Activated CD8-positive, alpha-beta T cell treated with anti-CD3 and anti-CD28 coated beads for 36 hours (primary cell): ENCODE measurements around the gene NLRP10. TPM values are rescaled to one million over a fixed set of nuclear protein-coding genes. Genes with fewer than 3 reads are reported as not detected.

Experiments
- ATAC-seq: fragments of 200-7000 bp; cut with Tn5 transposase; one replicate; pipeline ENCODE4 v1.10.0; 2021; ENCODE audit warnings: mild to moderate bottlenecking, moderate library complexity
- CTCF ChIA-PET: fragments of 350-600 bp; sonication (Branson Sonifier 250); formaldehyde crosslinking; loops from one replicate; lab custom pipeline; 2021; ENCODE audit warnings: antibody characterized with exemption; lab: Charles Lee
- POLR2A ChIA-PET: fragments of 350-600 bp; sonication (Branson Sonifier 250); formaldehyde crosslinking; loops from one replicate; lab custom pipeline; 2021; ENCODE audit warnings: antibody characterized with exemption; lab: Charles Lee
- DNase-seq: peaks from one replicate; pipeline ENCODE4 v3.0.0-alpha.2; 2020
- H3K27ac Mint-ChIP-seq: one replicate; pipeline ENCODE4 v1.8.0; 2021; ENCODE audit warnings: mild to moderate bottlenecking, mixed read lengths
- H3K27me3 Mint-ChIP-seq: one replicate; pipeline ENCODE4 v1.8.0; 2021; ENCODE audit warnings: mixed read lengths
- H3K36me3 Mint-ChIP-seq: one replicate; pipeline ENCODE4 v1.8.0; 2021; ENCODE audit warnings: low read depth, mixed read lengths
- H3K4me1 Mint-ChIP-seq: one replicate; pipeline ENCODE4 v1.8.0; 2021; ENCODE audit warnings: low read depth, mixed read lengths
- H3K4me3 Mint-ChIP-seq: one replicate; pipeline ENCODE4 v1.8.0; 2021; ENCODE audit warnings: mild to moderate bottlenecking, moderate library complexity, mixed read lengths
- H3K9me3 Mint-ChIP-seq: one replicate; pipeline ENCODE4 v1.8.0; 2021; ENCODE audit warnings: mixed read lengths
- intact Hi-C: fragments of 100-400 bp; cut with micrococcal nuclease; formaldehyde crosslinking; loops from one replicate; pipeline ENCODE4 v1.10.0; 2022
- total RNA-seq, 2 experiments: library from RNA; stranded (reverse); gene quantifications; one replicate each; pipeline ENCODE4 v1.2.3, GENCODE V29; 2021
- TF ChIP-seq, protein P1 (sequence below): fragments of 200-600 bp; IDR thresholded peaks from one replicate; pipeline ENCODE4 v1.8.0; 2022; ENCODE audit warnings: antibody characterized with exemption, mild to moderate bottlenecking

NLRP10 gene
- total RNA-seq, 2 experiments from 2014 or later, result not detected

DNA sequence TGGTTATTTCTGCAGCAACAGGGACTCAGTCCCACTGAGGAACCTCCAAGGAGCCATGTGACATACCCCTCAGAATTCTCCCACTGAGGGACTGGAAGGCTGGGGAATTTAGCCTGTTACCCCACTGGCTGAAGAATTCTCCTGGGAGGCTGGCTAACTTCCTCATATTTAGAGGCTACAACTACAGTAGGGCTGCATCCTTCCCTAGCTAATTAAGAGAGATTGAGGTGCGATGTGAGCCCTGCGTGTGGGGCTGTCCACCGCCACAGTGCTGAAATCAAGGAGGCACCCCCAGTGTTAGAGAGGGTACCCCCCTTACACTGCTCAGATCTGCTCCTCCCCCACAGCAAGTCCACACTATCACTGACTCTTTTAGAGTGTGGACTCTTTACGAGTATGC, 43.0 kb upstream of the NLRP10 start:
- intact Hi-C loops, result no loop called here
- DNase-seq (no peak), ATAC-seq (no peak)
- TF ChIP-seq, protein P1, sequence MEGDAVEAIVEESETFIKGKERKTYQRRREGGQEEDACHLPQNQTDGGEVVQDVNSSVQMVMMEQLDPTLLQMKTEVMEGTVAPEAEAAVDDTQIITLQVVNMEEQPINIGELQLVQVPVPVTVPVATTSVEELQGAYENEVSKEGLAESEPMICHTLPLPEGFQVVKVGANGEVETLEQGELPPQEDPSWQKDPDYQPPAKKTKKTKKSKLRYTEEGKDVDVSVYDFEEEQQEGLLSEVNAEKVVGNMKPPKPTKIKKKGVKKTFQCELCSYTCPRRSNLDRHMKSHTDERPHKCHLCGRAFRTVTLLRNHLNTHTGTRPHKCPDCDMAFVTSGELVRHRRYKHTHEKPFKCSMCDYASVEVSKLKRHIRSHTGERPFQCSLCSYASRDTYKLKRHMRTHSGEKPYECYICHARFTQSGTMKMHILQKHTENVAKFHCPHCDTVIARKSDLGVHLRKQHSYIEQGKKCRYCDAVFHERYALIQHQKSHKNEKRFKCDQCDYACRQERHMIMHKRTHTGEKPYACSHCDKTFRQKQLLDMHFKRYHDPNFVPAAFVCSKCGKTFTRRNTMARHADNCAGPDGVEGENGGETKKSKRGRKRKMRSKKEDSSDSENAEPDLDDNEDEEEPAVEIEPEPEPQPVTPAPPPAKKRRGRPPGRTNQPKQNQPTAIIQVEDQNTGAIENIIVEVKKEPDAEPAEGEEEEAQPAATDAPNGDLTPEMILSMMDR, result no peak
- H3K36me3 Mint-ChIP-seq, result no peaks in the 10 kb centered on the region
- CTCF ChIA-PET, result interaction anchor here (0.8 to 7.8 kb wide), 4 partner anchors 20 to 91 kb away, joined by 3 to 161 read pairs (median 51); no protein-coding TSS in a partner anchor
- H3K4me3 Mint-ChIP-seq, result no peak overlapping the region
- no peaks in the 10 kb centered on the region for H3K9me3 Mint-ChIP-seq
- peaks cover 9% of the 10 kb centered on the region for H3K27me3 Mint-ChIP-seq
- H3K4me1 Mint-ChIP-seq, result no peaks in the 10 kb centered on the region
- POLR2A ChIA-PET, result no interaction called here
- H3K27ac Mint-ChIP-seq, result no peak overlapping the region

DNA sequence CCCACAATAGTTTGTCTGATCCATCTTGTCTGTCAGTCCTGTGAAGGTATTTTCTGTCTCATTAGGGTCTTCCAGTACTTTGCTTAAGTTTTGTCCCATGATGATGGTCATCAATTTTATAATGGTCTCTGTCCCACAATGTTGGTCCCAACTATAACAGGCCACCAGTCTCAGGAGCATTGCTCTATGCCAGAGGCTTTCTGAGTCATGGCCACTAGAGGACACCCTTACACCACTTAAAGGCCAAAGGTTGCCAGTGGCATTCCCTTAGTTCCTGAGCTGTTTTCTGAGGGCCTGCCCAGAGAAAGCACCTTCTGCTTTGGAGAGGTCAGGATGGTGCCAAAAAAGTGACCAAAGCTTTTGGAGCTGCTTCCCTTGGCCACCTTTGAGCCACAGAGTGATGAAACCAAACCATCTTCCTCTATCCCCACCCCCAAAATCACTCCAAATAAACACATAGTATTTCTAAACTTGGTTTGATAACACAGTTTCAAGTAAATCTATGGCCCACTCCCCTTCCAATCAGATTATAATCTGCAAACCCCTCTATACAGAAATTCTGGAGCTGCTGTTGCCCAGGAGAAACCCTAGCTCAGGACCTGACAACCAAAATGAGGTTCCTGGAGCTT, 41.2 kb upstream of the NLRP10 start:
- no peaks in the 10 kb centered on the region for H3K36me3 Mint-ChIP-seq
- peaks cover 6% of the 10 kb centered on the region for H3K27me3 Mint-ChIP-seq
- no peak overlapping the region for H3K27ac Mint-ChIP-seq
- TF ChIP-seq, protein P1, result peak; percentile 83
- ChIA-PET CTCF (interaction anchor here (0.6 to 7.8 kb wide), 28 partner anchors 8 to 562 kb away, joined by 3 to 161 read pairs (median 4); partner anchors contain the start of genes EIF3F and LMO1), POLR2A (interaction anchor here (1.2 to 1.3 kb wide), 2 partner anchors 12 to 73 kb away, joined by 3 to 5 read pairs; no protein-coding TSS in a partner anchor)
- intact Hi-C loops, result loop anchor here (2.0 kb wide), 1 partner anchor 92 kb away; no protein-coding TSS in a partner anchor
- DNase-seq, result peak; percentile 58
- no peaks in the 10 kb centered on the region for H3K9me3 Mint-ChIP-seq
- no peak overlapping the region for H3K4me3 Mint-ChIP-seq
- peak; percentile 84 for ATAC-seq
- H3K4me1 Mint-ChIP-seq, result peaks cover 2% of the 10 kb centered on the region

DNA sequence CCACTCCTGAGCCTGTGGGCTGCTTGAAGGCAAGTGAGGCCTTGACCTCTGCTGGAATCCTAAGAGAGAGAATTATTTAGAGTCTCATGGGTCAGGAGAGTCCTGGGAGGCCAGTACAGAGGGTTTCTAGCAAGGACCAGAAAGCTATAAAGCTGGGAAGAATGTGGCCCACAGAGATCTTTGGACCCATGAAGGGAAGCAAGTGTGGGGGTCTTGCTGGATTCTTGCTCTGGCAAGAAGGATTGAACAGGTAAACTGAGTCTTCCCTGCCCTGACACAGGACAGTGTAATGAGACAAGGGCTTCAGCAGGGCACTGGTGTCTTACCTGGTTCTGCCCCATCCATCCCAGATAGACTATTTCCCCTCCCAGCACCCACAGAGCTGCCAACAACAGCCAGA, 40.3 kb upstream of the NLRP10 start:
- Mint-ChIP-seq H3K27ac (no peak overlapping the region), H3K9me3 (no peaks in the 10 kb centered on the region), H3K36me3 (peaks cover 5% of the 10 kb centered on the region), H3K27me3 (peaks cover 4% of the 10 kb centered on the region), H3K4me3 (no peak overlapping the region), H3K4me1 (peaks cover 2% of the 10 kb centered on the region)
- POLR2A ChIA-PET, result interaction anchor here (0.7 to 1.3 kb wide), 2 partner anchors 11 to 19 kb away, joined by 3 to 5 read pairs; no protein-coding TSS in a partner anchor
- intact Hi-C loops, result no loop called here
- no peak for DNase-seq
- TF ChIP-seq, protein P1, result no peak
- no peak for ATAC-seq
- CTCF ChIA-PET, result interaction anchor here (0.8 to 7.8 kb wide), 17 partner anchors 9 to 113 kb away, joined by 3 to 161 read pairs (median 7); partner anchors contain the start of gene EIF3F

DNA sequence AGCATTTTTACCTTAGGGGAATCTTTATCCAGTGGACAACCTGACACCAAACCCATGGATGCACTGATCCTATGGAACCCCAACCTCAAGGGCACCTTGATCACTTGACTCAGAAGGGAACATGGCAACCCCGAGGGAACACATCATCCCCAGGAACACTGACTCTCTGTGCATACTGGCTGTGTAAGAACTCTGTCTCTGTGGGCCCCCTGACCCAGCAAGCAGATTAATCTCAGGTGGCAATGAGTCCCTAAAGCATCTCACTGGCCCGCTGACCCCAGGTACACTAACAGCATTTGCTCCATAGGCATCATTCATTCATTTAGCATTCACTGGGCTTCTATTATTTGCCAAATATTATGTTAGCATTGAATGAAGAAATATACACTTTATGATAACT, 38.8 kb upstream of the NLRP10 start:
- no peak for DNase-seq
- Mint-ChIP-seq H3K27ac (no peak overlapping the region), H3K36me3 (peaks cover 17% of the 10 kb centered on the region), H3K4me1 (peaks cover 2% of the 10 kb centered on the region), H3K4me3 (no peak overlapping the region), H3K9me3 (no peaks in the 10 kb centered on the region), H3K27me3 (no peaks in the 10 kb centered on the region)
- ATAC-seq, result no peak
- ChIA-PET POLR2A (interaction anchor here (1.6 kb wide), 1 partner anchor 13 kb away, joined by 3 read pairs; no protein-coding TSS in a partner anchor), CTCF (interaction anchor here (0.6 to 2.0 kb wide), 4 partner anchors 17 to 95 kb away, joined by 4 to 11 read pairs (median 7); partner anchors contain the start of gene EIF3F)
- TF ChIP-seq, protein P1, result no peak
- intact Hi-C loops, result no loop called here

DNA sequence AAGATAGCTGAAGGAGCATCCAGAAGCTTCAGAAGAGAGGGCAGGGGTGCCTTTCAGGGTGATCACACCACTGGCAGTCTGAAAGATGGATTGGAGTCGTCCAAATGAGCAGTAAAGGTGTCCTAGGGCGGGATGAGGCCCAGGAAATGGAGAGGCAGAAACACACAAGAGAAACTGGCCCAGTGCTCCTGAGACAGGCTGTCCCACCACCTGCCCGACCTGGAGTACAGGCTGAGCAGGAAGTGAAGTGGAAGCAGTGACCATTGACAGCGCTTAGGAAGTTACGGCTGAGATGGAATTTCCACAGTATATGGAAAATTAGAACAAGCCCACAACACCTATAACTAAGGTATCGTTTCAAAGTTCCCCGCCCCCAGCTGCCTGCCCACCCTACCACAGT, 37.9 kb upstream of the NLRP10 start:
- TF ChIP-seq, protein P1, result no peak
- ChIA-PET CTCF (interaction anchor here (1.3 to 2.0 kb wide), 3 partner anchors 16 to 96 kb away, joined by 6 to 11 read pairs (median 8); partner anchors contain the start of gene EIF3F), POLR2A (interaction anchor here (0.6 to 1.6 kb wide), 3 partner anchors 14 to 654 kb away, joined by 3 read pairs; partner anchors contain the start of gene EIF3F)
- no peaks in the 10 kb centered on the region for H3K27me3 Mint-ChIP-seq
- ATAC-seq (no peak), DNase-seq (no peak)
- intact Hi-C loops, result no loop called here
- no peak overlapping the region for H3K27ac Mint-ChIP-seq
- peaks cover 2% of the 10 kb centered on the region for H3K4me1 Mint-ChIP-seq
- H3K36me3 Mint-ChIP-seq, result peaks cover 23% of the 10 kb centered on the region
- no peak overlapping the region for H3K4me3 Mint-ChIP-seq
- H3K9me3 Mint-ChIP-seq, result no peaks in the 10 kb centered on the region
